Adipocyte (in vitro differentiated cells): Measurements from ENCODE around the gene STXBP3.

Experiments used
- DNase-seq: peaks from one replicate; pipeline ENCODE4 v3.0.0-alpha.2; 2015; ENCODE audit warnings: low read depth
- H3K27me3 ChIP-seq: replicated peaks from 2 replicates; pipeline ENCODE4 v1.7.0; 2013; ENCODE audit warnings: mild to moderate bottlenecking, low read length, moderate library complexity; ENCODE audit not compliant: control insufficient read depth, insufficient read depth
- H3K36me3 ChIP-seq: 2 replicates; pipeline ENCODE4 v1.7.0; 2013; ENCODE audit warnings: low read length, mild to moderate bottlenecking, moderate library complexity; ENCODE audit not compliant: control insufficient read depth, insufficient read depth, severe bottlenecking
- H3K4me1 ChIP-seq: 2 replicates; pipeline ENCODE4 v1.7.0; 2013; ENCODE audit warnings: mild to moderate bottlenecking, low read length, moderate library complexity; ENCODE audit not compliant: control insufficient read depth, insufficient read depth
- H3K4me3 ChIP-seq: 2 replicates; pipeline ENCODE4 v1.7.0; 2013; ENCODE audit warnings: mild to moderate bottlenecking, low read length, moderate library complexity
- H3K9ac ChIP-seq: 2 replicates; pipeline ENCODE4 v1.7.0; 2013; ENCODE audit warnings: mild to moderate bottlenecking, low read length, moderate library complexity
- H3K9me3 ChIP-seq: 2 replicates; pipeline ENCODE4 v1.7.0; 2013; ENCODE audit warnings: mild to moderate bottlenecking, low read length, moderate library complexity; ENCODE audit not compliant: control insufficient read depth

The STXBP3 gene

DNA sequence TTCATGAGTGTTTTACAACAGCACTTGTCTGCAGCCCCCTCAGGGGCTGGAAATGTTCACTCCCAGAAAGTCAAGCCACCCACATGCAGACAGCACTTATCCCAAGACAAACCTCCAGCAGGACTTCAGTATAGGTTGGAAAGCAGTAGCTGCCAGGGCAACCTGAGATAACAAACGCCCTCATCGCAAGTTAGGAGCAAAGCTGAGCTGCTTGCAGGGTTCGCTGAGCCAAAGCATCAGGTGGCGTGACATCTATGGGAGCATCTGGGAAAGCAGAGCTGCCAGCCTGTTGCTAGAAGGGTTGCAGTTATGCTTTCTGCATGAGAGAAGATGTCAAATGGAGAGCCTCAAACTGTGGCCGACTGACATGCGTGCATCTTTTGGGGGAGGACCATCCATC, 4.2 kb upstream of the STXBP3 start:
- H3K4me1 ChIP-seq: no peaks in the 10 kb centered on the region
- no peak for DNase-seq
- no peak overlapping the region for H3K9ac ChIP-seq
- no peaks in the 10 kb centered on the region for H3K27me3 ChIP-seq
- no peak overlapping the region for H3K4me3 ChIP-seq
- H3K9me3 ChIP-seq: no peaks in the 10 kb centered on the region
- H3K36me3 ChIP-seq: no peaks in the 10 kb centered on the region

DNA sequence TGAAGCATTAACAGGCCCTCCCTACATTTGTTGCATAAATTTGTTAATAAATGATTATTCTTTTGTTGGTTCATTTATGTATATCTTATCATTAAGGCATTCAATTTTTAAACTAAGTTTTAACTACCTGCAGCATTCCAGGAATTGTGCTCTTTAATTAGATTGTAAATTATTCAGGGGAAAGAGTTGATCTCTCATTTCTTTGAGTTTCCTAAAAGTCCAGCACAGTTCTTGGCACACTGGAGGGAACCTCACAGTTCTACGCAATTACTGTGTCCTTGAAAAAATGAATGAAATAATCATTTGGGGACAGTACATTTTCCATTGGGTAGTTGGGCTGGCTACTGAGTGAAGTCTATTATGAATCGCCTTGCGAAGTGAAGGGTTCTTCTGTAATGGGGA, 493 bp upstream of the STXBP3 start:
- H3K4me1 ChIP-seq: peaks cover 7% of the 10 kb centered on the region
- peaks cover 9% of the 10 kb centered on the region for H3K36me3 ChIP-seq
- no peak for DNase-seq
- no peak overlapping the region for H3K4me3 ChIP-seq
- H3K9me3 ChIP-seq: no peaks in the 10 kb centered on the region
- H3K9ac ChIP-seq: no peak overlapping the region
- no peaks in the 10 kb centered on the region for H3K27me3 ChIP-seq

DNA sequence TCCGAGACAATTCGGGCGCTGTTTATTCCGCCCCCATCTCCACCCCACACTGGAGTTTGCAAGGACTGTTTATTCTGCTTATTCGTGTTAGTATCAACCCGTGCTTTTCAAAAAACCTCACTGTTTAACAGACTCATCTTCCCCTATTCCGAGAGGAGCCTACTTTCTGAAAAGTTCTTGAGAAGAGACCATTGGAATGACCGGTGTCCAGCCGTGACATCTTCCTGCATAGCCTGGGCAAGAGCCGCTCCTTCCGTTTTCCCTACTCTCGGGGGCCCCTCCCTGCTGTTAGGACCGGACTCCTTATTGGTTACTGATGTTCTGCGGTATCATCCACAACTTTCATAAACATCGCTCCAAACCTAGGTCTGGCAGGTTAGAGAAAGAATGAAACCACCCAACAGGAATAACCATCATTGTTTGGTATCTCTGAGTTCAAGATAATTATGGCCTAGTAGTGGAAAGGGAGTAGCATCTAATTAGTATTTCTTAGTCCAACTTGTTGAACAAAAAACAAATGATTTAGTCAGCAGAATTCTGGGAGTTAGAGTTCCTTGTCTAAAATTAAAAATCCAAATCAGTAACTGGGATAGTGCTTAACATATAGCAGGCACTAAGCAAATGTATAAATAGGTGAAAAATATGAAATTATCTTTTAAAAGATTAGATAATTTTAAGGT, 837 bp downstream of the STXBP3 start:
- Histone ChIP-seq H3K9me3 (no peaks in the 10 kb centered on the region), H3K27me3 (no peaks in the 10 kb centered on the region), H3K36me3 (peaks cover 11% of the 10 kb centered on the region), H3K4me3 (peak overlapping the region; percentile 93), H3K4me1 (peaks cover 7% of the 10 kb centered on the region), H3K9ac (peak overlapping the region; percentile 97)
- peak; percentile 94 for DNase-seq

DNA sequence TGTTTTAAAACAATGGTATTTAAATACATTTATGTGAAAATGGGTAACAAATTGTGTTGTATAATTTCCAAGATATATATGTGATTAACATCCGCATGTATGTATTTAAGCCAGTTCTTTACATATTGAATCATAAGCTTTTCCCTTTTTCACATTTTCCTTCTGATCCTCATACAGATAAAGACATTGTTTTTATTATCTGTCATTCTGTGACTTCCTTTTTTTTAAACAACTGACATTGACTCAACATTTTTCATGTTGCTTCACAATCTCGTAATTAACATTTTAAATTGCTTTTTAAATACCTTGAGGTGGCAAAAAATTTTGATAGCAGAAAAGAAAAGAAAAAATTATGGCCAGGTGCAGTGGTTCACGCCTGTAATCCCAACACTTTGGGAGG, 1.4 kb downstream of the STXBP3 start:
- H3K27me3 ChIP-seq: no peaks in the 10 kb centered on the region

DNA sequence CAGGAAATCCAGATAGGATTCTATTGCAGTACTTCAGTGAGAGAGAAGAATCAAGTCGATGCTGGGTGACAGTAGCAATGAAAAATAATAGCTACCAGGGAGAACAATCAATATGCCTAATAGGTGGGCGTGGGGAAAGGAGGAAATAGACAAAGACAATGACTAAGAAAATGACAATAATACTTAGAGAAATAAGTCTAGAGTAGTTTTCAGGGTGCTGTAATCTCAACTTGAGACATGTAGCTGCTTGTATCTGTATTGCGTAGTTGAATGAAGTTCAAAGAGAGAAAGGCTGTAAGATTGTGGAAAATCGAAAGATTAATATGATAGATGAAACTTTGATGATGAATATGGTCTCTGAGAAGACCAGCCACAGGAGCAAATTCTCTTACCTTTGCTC, 2.6 kb downstream of the STXBP3 start:
- Histone ChIP-seq H3K9ac (no peak overlapping the region), H3K27me3 (no peaks in the 10 kb centered on the region), H3K9me3 (no peaks in the 10 kb centered on the region), H3K4me3 (no peak overlapping the region), H3K4me1 (peaks cover 7% of the 10 kb centered on the region), H3K36me3 (peaks cover 28% of the 10 kb centered on the region)
- no peak for DNase-seq

More for the DNA sequence above, 1.4 kb downstream of the STXBP3 start:
- Histone ChIP-seq H3K4me3 (peak overlapping the region; percentile 93), H3K9ac (peak overlapping the region; percentile 97), H3K36me3 (peaks cover 17% of the 10 kb centered on the region), H3K9me3 (no peaks in the 10 kb centered on the region), H3K4me1 (peaks cover 7% of the 10 kb centered on the region)
- no peak for DNase-seq

DNA sequence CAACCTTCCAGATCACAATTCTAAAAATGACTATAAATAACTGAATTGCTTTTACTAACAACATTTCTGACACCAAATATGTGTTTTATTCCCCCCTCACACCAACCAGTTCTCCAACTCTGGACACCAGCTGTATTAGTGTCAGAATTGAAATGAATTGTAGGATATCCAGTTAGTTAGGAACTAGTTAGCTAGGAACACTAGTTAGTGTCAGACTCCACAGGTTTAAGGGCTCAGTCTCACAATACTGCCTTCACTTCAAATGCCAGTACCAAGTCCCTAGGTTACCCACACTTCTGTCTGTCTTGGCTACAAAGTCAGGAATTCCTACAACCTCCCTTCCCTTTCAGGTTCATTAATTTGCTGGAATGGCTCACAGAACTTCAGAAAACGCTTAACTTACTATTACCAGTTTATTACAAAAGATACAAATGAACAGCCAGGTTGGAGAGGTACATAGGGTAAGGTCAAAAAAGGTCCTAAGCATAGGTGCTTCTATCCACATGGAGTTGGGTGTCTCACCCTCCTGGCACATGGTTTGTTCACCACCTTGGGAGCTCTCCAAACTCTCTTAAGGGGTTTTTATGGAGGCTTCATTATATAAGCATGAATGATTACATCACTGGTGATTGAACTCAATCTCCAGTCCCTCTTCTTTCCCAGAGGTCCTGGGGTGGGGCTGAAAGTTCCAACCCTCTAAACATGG, 4.2 kb downstream of the STXBP3 start:
- Histone ChIP-seq H3K36me3 (peaks cover 39% of the 10 kb centered on the region), H3K9ac (no peak overlapping the region), H3K9me3 (no peaks in the 10 kb centered on the region), H3K4me3 (no peak overlapping the region), H3K27me3 (no peaks in the 10 kb centered on the region), H3K4me1 (peaks cover 7% of the 10 kb centered on the region)
- no peak for DNase-seq

DNA sequence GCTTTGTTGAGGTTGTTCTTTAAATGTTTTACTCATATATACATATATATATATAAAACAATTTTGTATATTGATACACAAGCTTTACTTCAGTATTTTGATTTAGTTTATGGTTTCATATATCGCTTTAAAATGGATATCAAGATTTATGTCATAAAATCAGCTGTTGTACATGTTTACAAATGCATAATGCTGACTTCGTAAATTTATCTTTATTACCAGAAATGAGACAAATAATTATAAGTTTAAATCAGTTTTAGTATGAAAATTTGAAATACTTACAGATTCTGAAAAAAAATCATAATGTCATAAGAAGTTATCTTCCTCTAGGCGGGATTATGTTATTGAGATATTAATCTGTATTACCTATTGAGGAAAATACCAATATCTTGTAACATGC, 6.9 kb downstream of the STXBP3 start:
- no peak overlapping the region for H3K4me3 ChIP-seq
- DNase-seq: no peak
- H3K9me3 ChIP-seq: no peaks in the 10 kb centered on the region
- peaks cover 63% of the 10 kb centered on the region for H3K36me3 ChIP-seq
- H3K4me1 ChIP-seq: no peaks in the 10 kb centered on the region
- no peak overlapping the region for H3K9ac ChIP-seq
- H3K27me3 ChIP-seq: no peaks in the 10 kb centered on the region

DNA sequence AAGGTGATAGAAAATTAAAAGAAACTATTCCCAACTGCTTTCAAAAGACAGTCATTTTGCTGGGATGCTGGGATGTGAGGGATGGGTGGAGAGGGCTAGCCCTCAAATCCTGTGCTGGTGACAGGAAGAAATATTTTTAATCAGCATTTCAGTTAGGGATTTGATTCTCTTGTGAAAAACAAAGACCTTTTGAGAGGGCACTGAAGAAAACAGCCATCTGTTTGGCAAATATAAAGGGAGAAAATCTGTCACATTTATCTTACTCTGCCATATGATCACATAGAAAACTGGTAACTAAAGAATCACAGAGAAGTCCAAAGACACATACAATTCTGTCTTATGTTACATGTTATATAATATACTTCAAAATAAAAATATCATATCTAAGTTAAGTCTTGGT, 12.3 kb downstream of the STXBP3 start:
- Histone ChIP-seq H3K27me3 (no peaks in the 10 kb centered on the region), H3K9me3 (no peaks in the 10 kb centered on the region), H3K4me3 (no peak overlapping the region), H3K36me3 (peaks cover 85% of the 10 kb centered on the region), H3K9ac (no peak overlapping the region), H3K4me1 (no peaks in the 10 kb centered on the region)
- no peak for DNase-seq

DNA sequence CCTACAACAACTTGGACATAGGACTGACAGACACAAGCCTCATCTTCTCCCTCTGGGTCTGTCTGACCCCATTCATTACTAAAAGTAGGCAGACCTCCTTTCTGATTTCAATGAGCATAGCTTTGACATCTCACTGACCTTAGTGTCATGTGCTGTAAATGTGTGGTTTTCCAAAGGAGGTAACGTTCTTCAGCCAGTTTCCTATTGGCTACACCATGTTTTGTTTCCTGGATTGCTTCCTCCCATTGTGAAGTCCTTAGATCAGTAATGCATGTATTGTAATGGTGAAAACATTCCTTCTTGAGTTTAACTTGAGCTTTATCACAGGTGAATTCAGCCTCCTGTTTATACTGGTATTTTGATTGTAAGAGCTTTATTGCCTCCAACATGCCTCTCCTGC, 20.6 kb downstream of the STXBP3 start:
- H3K36me3 ChIP-seq: peaks cover 76% of the 10 kb centered on the region
- no peaks in the 10 kb centered on the region for H3K9me3 ChIP-seq
- no peaks in the 10 kb centered on the region for H3K4me1 ChIP-seq
- H3K4me3 ChIP-seq: no peak overlapping the region
- DNase-seq: no peak
- H3K9ac ChIP-seq: no peak overlapping the region
- H3K27me3 ChIP-seq: no peaks in the 10 kb centered on the region

DNA sequence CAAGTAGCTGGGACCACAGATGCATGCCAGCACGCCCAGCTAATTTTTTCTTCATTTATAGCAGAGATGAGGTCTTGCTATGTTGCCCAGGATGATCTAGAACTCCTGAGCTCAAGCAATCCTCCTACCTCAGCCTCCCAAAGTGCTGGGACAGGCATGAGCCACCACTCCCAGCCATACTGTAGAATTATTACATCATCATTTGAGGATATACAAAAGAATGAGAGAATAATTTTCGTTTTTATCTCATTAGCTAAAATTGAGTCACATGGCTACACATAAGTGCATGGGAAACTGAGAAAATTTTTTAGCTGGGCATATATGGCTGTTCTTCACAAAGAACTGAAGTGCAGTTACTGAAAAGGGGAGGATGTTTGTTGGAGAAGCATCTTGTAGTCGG, 21.2 kb downstream of the STXBP3 start:
- H3K9me3 ChIP-seq: no peaks in the 10 kb centered on the region
- no peak overlapping the region for H3K4me3 ChIP-seq
- H3K27me3 ChIP-seq: no peaks in the 10 kb centered on the region
- no peaks in the 10 kb centered on the region for H3K4me1 ChIP-seq
- H3K9ac ChIP-seq: no peak overlapping the region
- peaks cover 73% of the 10 kb centered on the region for H3K36me3 ChIP-seq
- no peak for DNase-seq

DNA sequence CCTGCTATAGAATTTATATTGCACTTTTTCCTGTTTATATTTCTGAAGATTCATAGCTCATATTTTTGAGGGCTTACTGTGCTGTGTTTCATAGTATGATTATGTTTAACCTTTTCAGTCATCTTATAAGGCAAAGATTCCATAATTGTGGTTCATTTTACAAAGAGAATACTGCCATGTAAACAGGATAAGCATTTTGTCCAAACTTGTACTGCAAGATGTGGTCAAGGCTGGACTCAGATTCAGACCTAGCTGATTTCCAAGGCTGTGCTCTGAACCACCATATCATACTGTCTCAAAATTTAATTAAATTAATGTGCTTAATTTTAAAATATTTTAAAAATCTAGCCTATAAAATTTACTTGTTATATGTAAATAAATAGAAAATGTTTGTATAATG, 31.4 kb downstream of the STXBP3 start:
- H3K27me3 ChIP-seq: no peaks in the 10 kb centered on the region
- H3K9ac ChIP-seq: no peak overlapping the region
- no peaks in the 10 kb centered on the region for H3K9me3 ChIP-seq
- H3K36me3 ChIP-seq: peaks cover 91% of the 10 kb centered on the region
- no peaks in the 10 kb centered on the region for H3K4me1 ChIP-seq
- no peak for DNase-seq
- no peak overlapping the region for H3K4me3 ChIP-seq
